ENCODE data around the gene LARP4B.
"Not testable (repeated sequence)": the region's sequence is repeated elsewhere in the genome, so short reads cannot be mapped to it uniquely, and the experiment has no call there.

LARP4B gene

DNA sequence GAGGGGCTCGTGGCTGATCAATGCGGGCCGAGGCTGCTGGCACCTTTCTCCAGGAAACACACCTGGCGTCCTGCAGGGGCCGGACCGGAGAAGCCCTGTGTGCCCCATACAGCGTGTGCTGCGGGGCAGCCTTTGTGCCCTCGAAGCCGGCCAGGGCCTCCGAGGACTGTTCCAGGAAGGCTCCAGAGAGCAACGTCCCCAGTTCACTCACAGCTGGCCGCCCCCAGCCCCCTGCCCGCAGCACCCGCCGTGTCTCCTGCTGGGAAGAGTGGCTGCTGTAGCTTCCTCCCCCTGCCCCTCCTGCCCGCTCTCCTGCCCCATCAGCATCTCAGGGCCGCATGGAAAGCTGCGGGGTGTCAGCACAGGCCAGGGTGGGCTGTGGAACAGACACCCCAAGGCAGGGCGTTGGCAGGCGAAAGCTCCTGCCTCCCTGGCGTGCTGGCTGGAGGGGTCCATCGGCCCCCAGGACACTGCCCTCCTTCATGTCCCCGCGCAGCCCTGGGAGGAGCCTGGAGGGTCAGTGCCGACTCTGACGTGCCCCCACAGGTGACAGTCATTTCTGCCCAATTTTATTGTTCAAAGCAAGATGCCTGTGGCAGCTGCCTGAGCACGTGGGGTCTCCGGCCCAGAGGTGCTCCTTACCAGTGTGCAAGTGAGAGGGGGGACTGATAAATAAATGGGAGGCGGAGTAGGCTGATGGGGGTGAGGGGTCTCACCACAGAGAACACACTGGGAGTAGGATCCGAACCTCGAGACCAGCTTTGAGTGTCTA lies 146.2 kb downstream of the LARP4B start:
- no peak for DNase-seq

DNA sequence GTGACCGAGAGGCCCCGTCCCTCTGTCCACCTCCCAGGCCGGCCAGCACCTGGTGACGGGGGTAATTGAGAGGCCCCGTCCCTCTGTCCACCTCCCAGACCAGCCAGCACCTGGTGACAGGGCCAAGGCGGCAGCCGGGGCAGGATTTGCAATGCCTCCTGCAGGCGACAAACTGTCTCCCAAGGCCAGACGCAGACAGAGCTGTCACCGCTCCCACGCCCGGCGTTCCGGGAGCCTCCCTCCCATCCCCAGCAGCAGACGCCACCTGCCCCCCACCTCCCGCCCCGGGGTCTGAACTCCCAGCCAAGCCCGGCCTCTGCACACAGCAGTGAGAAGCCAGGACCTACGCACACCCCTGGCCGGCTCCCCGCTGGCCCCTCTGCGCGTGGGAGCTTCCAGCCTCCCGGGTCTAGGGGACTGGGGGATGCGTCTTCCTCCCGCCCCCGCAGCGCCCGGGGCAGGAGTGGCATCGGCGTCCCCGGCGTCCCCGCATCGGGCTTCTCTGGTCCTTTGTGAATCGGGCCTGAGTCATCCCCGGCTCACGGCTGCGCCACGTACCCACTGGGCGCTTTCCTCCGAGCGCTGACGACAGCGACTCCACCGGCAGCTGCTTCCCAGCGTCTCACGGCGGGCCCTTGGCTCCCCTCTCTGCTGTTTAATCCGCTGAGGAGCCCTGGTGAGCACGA lies 147.0 kb downstream of the LARP4B start:
- peak in 2 of 4 experiments; percentile 16 to 45 for DNase-seq

DNA sequence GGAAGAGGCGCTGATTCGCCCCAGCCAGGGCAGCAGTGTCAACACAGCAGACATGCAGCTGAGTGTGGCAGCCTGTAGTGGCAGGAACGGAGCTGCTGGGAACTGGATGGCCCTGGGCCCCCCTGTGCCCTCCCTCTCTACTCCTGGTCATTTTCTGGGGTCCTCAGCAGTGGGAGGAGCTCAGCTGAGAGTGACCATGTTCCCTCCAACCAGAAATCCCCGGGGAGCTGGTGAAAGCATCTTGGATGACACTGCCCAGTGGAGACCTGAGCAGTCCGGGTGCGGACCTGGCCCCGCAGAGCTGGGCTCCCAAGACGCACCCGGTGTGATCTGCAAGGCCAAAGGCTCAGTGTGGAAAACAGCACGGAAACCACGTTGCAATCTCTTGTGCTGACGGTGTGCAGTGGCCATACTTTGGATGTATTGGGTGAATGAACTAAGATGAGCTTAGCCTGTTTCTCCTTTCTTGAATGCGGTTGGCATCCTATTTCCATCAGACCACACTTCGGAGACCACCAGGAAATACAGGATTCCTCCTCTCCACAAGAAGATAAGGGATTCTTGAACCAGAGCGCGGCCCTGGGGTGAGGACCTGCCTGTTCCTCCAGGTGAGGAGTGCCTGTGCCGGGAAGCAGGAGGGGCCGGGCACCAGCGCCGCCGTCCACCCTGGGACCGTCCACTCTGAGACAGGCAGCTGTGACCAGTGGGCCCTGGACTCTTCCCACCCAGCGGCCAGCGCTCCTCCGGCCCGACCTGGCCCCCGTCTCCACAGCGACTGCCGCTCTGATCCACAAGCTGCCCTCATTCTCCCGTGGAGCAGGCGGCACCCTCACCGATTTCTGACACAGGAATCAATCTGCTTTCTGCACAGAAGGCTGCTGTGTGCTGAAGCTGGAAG lies 148.5 kb downstream of the LARP4B start:
- DNase-seq, result no peak

DNA sequence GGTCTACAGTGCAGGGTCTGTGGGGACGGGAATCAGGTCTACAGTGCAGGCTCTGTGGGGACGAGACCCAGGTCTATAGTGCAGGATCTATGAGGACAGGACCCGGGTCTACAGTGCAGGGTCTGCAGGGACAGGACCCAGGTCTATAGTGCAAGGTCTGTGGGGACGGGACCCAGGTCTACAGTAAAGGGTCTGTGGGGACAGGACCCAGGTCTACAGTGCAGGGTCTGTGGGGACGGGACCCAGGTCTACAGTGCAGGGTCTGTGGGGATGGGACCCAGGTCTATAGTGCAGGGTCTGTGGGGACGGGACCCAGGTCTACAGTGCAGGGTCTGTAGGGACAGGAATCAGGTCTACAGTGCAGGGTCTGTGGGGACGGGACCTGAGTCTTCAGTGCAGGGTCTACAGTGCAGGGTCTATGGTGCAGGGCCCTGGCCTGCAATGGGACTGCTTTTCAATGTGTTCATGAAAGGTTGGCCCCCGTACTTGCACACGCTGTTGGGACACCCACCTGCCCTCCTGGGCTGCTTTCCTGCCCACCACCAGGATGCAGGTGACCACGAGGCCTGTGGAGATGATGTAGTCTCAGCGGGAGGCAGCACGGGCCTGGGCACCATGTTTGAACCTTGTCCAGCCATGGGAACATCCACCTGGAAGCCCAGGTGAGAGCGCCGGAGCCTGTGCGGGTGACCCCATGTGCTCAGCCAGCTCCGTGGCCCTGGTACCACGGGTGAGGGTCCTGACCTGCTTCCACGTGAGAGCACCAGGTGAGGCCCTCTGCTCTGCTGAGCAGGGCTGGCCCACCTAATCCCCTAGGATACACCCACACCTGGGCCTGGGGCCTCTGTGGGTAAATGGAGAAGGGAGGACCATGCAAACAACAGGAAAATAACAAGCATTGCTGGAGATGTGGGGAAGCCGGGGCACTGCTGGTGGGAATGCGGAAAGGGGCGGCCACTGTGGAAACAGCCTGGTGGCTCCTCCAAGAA lies 150.7 kb downstream of the LARP4B start:
- DNase-seq, result no peak

DNA sequence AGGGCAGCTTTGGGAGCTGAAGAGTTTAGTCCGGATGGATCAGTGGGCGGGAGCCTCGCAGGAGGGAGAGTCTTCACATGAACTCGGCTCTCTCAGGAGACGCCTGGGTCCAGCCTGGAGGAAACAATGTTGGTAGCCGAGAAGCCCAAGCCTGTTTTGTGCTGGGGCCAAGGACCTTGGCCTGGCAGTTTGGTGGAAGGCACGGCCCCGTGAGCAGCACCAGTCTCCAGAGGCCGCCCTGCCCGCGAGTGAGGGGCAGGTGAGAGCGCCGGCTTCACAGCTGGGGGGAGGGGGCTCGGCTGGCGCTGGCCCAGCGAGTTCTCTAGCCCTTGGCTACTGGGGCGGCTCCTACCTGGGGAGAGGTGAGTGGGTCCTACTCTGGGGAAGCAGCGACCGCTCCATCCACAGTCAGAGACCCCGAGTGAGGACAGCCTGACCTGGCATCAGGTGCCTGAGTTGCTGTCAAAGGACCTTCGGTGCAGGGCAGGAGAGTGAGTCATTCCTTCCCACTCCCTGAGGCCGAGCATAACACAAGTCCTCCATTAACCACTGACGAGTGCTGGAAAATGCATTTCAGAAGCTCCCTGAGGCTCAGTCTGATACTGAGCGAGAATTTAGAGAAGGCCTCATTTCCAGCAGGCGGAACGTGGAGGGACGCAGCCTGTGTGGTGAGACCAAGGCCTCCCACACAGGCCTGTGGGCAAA lies 152.7 kb downstream of the LARP4B start:
- no peak for DNase-seq

DNA sequence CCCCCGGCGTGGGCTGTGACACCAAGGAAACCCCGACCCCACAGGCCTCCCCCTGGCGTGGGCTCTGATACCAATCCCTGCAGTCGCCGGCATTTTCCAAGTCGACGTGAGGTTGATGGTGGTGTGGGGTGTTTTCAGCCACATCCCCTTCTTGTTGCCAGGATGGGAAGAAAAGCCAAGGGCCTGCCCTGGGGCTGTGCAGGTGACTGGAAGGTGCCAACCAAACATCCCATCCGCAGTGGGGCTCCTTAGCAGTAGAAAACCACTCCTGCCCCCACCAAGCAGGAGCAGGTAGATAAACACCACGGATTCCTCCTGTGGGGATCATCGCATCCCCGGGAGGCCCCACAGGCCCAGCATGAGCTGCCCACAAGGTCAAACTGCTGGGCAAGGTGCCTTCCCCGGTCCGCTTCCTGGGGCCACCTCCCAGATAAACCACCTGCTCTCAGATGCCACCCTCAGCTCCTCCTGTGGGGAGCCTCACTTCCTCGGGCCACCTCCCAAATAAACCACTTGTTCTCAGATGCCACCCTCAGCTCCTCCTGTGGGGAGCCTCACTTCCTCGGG lies 153.5 kb downstream of the LARP4B start:
- DNase-seq, result no peak

DNA sequence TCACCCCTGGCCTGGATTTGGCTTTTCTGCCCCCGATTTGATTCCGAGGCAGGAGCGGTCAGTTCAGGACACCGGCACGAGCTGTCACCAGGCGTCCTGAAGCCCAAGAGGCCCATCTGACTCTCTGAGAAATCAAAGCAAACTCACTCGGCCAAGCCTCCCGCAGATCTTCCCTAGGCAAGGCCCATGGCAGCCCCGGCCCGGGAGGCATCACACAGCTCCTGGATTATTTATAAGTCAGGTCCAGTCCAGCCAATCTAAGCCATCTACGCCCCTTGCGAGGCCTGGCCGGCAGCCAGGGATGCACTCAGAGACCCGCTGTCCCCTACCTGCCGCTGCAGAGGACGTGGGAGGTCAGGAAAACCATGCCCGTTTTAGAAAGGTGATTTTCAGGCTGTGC lies 154.7 kb downstream of the LARP4B start:
- DNase-seq, result no peak

DNA sequence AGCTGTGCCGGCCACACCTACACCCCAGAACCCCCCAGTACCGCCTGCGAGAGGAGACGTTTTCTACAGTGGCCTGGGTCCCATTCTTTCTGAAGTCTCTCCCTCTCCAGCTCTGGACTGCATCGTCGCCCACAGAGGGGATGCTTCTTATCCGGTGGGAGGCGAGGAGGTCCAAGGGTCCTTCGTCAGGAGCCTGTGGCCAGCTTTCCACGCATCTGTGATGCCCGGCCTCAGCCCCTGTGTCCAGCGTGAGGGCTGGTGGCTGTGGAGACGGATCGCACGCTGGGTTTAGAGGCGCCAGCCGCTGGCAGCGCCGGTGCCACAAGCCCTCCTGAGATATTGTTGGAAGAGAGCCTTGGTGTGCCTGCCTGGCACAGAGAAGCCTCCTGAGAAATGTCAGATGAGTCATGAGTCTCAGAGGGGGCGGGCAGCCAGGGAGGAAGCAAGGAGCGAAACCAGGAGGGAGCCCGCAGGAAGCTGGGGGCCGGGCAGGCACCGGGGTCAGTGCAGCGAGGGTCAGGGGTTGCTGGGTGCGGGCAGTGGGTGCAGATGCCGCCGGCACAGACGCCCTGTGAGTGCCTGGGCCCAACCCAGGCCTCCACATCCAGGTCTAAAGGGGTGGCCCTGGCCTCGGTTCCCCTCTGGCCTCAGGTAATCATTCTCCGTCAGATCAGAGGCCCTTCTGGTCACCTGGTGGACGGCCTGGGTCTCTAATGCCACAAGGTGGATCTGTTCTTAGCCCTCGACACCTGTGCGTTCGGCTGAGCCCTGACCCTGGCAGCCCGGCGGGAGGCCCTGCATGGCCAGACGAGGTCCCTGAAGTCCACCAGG lies 156.0 kb downstream of the LARP4B start:
- DNase-seq, result peak in 3 of 4 experiments; percentile 23 to 33 (median 24)

DNA sequence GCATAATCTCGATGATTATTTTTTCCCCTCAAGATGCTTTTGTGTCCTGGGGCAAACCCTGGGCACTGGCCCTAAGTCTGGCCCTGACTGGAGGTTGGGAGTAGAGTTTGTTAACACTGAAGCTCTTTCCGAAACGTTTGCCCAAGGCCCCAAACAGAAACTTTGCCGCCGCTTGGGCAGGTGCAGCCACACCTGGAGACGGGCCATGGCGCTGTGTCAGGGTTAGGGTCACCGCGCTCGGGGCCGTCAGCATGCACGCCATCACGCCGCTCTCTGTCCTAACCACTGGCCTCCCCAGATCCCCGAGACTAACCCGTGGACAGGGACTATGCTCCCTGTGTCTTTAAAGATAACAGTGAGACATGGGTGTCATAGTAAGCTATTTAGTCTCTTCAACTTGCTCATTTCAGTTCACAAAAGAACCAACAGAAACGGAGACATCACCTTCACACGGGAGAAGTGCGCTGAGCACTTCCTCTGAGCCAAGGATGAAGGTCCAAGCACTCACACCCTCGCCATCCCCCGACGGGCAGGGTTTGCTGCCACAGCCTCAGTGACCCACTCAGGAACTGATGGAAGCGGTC lies 156.8 kb downstream of the LARP4B start:
- DNase-seq, result no peak

DNA sequence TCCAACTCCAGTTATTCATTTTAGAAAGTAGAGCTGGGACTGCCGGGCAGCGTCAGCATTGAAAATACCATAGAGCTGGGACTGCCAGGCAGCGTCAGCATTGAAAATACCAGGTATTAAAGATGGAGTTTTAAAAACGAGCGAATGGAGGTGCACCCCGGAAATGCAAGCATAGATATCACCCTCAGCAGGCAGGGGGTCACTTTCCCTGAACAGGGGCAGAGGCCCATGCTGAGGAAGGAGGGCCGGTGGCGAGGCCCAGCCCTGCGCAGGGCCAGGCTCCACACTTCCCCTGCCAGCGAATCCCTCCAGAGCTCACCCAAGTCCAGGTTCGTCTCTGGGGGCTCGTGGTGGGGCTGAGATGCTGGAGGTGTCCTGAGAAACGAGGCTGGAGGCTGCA lies 157.3 kb downstream of the LARP4B start:
- no peak for DNase-seq

DNA sequence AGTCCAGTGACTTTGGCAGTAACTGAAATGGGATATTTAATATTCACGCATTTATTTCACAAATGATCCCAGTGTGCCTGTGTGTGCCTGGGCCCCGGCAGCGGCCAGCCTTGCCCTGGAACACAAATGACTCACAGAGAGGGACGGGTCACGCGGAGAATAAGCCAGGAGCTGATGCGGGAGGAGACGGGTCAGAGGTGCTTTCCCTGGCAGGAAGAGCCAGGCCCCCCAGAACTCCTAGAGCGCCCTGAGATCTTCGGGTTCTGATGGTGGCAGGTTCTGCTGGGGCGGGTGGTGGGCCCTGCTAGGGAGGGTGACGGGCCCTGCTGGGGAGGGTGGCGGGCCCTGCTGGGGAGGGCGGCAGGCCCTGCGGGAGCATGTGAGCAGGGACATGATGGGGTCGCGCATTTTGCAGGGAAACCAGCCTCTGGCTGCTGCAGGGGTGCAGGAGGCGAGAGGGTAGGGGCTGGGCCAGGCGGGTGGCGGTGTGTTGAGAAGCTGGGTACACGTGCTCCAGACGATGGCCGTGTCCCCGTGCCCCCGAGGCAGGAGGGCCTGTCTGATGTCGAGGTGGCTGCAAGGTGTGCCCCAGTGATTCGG lies 157.8 kb downstream of the LARP4B start:
- DNase-seq, result no peak

DNA sequence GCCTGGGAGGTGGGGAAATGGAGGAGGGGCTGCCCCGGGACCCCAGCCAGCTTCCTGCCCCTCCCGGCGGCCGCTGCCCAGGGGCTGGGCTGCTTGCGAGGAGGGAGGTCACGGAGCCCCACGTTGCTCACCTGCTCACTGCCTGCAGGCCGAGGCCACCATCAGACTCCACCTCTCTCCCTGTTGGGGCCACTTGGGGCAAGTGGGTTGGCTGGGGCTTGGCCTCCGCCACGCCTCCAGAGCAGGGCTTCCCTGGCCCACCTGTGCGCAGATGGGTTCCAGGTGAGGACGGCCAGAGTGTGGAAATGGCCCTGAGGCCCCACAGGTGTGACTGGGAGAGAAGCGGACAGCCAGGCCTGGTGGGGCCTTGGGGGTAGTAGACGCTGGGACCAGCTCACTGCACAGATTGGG lies 159.3 kb downstream of the LARP4B start:
- no peak for DNase-seq

DNA sequence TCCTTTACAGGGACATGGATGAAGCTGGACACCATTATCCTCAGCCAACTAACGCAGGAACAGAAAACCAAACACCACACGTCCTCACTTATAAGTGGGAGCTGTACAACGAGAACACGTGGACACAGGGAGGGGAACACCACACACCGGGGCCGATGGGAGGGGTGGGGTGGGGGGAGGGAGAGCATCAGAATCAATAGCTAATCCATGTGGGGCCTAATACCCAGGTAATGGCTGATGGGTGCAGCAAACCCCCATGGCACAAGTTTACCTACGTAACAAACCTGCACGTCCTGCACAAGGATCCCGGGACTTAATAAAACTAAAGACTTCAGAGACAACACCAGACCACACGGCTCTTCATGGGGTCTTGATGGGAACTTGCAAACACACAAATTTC lies 159.9 kb downstream of the LARP4B start:
- no peak for DNase-seq

DNA sequence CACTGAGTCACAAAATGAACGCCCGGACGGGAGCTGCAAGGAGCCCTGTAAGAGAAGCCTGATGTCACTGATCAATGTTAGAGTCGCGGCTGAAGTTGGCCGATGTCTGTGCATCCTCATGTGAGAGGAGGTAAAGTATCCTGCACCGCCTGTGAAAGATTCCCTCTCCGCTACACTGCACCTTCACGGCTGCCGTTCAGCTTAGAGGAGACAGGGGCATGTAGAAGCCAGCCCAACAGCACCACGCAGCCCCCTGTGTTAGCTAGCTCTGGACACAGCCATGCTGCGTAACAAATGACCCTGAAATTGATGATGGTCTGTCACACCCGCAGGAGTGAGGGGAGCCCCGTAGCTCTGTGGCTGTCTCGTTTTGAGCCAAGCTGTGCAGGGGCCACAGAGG lies 160.5 kb downstream of the LARP4B start:
- no peak for DNase-seq

DNA sequence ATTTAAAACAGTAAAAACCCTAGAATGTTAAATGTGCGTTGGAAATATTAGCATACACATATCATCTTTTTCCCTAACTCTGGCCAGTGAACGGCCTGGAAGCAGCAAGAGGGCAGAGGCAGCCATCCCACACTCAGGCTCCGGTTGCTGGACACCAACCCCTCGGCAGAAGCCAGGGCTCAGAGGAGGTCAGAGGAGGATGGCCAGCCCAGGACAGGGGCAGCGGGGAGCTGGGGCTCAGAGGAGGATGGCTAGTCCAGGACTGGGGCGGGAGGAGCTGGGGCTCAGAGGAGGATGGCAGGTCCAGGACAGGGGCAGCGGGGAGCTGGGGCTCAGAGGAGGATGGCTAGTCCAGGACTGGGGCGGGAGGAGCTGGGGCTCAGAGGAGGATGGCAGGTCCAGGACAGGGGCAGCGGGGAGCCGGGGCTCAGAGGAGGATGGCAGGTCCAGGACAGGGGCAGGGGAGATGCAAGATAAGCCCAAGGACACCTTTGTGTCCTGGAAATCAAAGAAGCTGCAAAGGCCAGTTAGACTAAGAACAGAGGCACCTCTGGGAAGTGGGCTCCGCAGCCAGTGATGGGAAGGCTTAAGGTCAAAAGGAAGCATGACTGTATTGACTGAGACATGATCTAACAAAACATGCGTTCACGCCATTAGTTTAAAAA lies 161.3 kb downstream of the LARP4B start:
- DNase-seq, result not testable (repeated sequence)

DNA sequence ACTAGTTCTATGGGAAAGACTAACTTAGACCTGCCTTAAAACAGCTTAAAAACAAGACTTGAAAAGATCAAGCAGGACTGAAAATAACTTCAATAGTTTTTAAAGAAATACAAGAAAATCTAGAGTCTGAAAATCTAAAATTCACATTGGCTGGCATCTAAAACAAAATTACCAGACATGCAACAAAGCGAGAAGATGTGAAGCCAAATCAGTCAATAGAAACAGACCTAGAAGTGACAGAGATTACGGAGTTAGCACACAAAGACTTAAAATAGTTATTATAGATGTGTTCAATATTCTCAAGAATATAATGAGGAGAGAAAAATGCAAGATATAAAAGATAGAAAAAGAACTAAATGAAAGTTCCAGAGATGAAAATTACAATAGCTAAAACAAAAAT lies 163.7 kb downstream of the LARP4B start:
- no peak for DNase-seq

DNA sequence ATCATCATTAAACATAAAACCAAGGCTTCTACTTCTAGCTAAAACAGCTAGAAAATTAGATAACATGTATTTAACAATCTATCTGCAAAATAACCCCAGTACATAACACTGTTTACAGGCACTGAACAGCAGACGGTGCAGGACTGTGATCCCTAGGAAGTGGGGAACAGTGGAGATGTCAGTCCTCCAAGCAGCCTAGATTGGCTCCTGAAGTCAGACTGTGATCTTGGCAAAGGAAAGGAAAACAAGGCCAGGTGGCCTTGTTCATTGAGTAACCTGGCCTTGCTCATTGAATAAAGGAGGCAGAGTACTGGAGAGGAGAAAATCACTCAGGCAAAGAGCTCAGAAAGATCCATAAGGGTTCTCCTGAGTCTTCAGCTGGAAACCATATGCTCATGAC lies 164.3 kb downstream of the LARP4B start:
- DNase-seq, result no peak

DNA sequence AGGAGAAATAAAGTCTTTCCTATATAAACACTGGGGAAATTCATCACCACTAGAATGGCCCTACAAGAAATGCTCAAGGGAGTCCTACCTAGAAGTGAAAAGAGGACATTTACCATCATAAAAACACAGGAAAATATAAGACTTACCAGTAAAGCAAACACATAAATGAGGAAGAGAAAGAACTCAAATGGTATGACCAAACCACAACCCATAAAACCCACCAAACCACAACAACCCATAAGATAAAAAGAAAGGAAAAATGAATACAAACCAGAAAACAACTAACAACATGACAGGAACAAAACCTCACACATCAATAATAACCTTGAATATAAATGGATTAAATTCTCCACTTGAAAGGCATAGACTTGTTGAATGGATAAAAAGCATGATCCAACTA lies 170.1 kb downstream of the LARP4B start:
- no peak for DNase-seq

DNA sequence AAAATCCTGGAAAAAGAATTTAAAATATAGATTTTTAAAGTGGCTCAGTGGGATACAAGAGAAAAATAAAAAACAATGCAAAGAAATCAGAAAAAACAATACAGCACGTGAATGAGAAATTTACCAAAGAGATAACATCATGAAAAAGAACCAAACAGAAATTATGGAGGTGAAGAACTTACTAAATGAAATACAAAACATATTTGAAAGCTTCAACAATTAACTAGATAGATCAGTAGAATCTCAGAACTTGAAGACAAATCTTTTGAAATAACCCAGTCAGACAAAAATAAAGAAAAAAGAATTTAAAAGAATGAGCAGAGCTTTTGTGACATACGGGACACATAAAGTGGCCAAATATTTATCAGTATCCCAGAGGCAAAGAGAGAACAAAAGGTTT lies 170.9 kb downstream of the LARP4B start:
- no peak for DNase-seq
